ENCODE data around the gene ENDOV. TPM values are rescaled to one million over a fixed set of nuclear protein-coding genes. Genes with fewer than 3 reads are reported as not detected.

The ENDOV gene
- total RNA-seq, 2 donors from 2014 or later: 27.3 to 46.7 TPM

GRCh38 chr17:80459234-80459633, 44.3 kb downstream of the ENDOV start:
- ATAC-seq (ENCODE audit: insufficient number of reproducible peaks, low FRiP score, low read depth): no peak
- TF ChIP-seq CTCF (IDR thresholded peaks at IDR 0.05): no peak
- Histone ChIP-seq H3K9me3 (no peaks in the 10 kb centered on the region), H3K27me3 (replicated peaks; ENCODE audit: insufficient read depth) (no peaks in the 10 kb centered on the region), H3K36me3 (no peaks in the 10 kb centered on the region), H3K27ac (no peak overlapping the region), H3K4me1 (ENCODE audit: control insufficient read depth in 1 of 2, low read depth in 2 of 2) (peaks cover 5 to 11% of the 10 kb centered on the region in 2 donors), H3K4me3 (no peak overlapping the region)
- DNase-seq (ENCODE audit: low spot score): no peak

GRCh38 chr17:80460429-80460834, 45.5 kb downstream of the ENDOV start:
- H3K27ac ChIP-seq: peak overlapping the region in 1 of 2 donors; percentile 16
- no peaks in the 10 kb centered on the region for H3K9me3 ChIP-seq
- H3K27me3 ChIP-seq (replicated peaks; ENCODE audit: insufficient read depth): no peaks in the 10 kb centered on the region
- peaks cover 5 to 7% of the 10 kb centered on the region in 2 donors for H3K4me1 ChIP-seq (ENCODE audit: control insufficient read depth in 1 of 2, low read depth in 2 of 2)
- TF ChIP-seq CTCF (IDR thresholded peaks at IDR 0.05): no peak
- DNase-seq (ENCODE audit: low spot score) (no peak), ATAC-seq (ENCODE audit: insufficient number of reproducible peaks, low FRiP score, low read depth) (no peak)
- no peak overlapping the region for H3K4me3 ChIP-seq
- no peaks in the 10 kb centered on the region for H3K36me3 ChIP-seq

GRCh38 chr17:80461528-80462160, 46.7 kb downstream of the ENDOV start:
- Histone ChIP-seq H3K36me3 (no peaks in the 10 kb centered on the region), H3K4me1 (ENCODE audit: control insufficient read depth in 1 of 2, low read depth in 2 of 2) (no peaks in the 10 kb centered on the region), H3K9me3 (no peaks in the 10 kb centered on the region), H3K27me3 (replicated peaks; ENCODE audit: insufficient read depth) (no peaks in the 10 kb centered on the region), H3K27ac (no peak overlapping the region), H3K4me3 (no peak overlapping the region)
- ATAC-seq (ENCODE audit: insufficient number of reproducible peaks, low FRiP score, low read depth) (no peak), DNase-seq (ENCODE audit: low spot score) (no peak)
- TF ChIP-seq CTCF (IDR thresholded peaks at IDR 0.05): no peak

GRCh38 chr17:80463784-80464400, 48.9 kb downstream of the ENDOV start:
- ATAC-seq (ENCODE audit: insufficient number of reproducible peaks, low FRiP score, low read depth): no peak
- no peak for TF ChIP-seq CTCF (IDR thresholded peaks at IDR 0.05)

GRCh38 chr17:80464486-80464885, 49.5 kb downstream of the ENDOV start:
- Histone ChIP-seq H3K27ac (no peak overlapping the region), H3K4me1 (ENCODE audit: control insufficient read depth in 1 of 2, low read depth in 2 of 2) (no peaks in the 10 kb centered on the region), H3K36me3 (no peaks in the 10 kb centered on the region), H3K27me3 (replicated peaks; ENCODE audit: insufficient read depth) (no peaks in the 10 kb centered on the region), H3K9me3 (no peaks in the 10 kb centered on the region), H3K4me3 (no peak overlapping the region)
- no peak for TF ChIP-seq CTCF (IDR thresholded peaks at IDR 0.05)
- DNase-seq (ENCODE audit: low spot score) (no peak), ATAC-seq (ENCODE audit: insufficient number of reproducible peaks, low FRiP score, low read depth) (no peak)

More at GRCh38 chr17:80463784-80464400, 48.9 kb downstream of the ENDOV start:
- Histone ChIP-seq H3K27ac (no peak overlapping the region), H3K9me3 (no peaks in the 10 kb centered on the region), H3K36me3 (no peaks in the 10 kb centered on the region), H3K4me3 (no peak overlapping the region), H3K27me3 (replicated peaks; ENCODE audit: insufficient read depth) (no peaks in the 10 kb centered on the region), H3K4me1 (ENCODE audit: control insufficient read depth in 1 of 2, low read depth in 2 of 2) (no peaks in the 10 kb centered on the region)
- no peak for DNase-seq (ENCODE audit: low spot score)

Measured in thoracic aorta (tissue), 2 donors.